Posterior cingulate gyrus (tissue), 11 donors: ENCODE results near the gene NTM.

Experiments
- DNase-seq, 10 donors: peaks; one replicate each; pipeline versions ENCODE4 v3.0.0 to v3.0.0-alpha.2; 2020 to 2021; ENCODE audit warnings: mixed read lengths in 3 of 10
- intact Hi-C: fragments of 100-400 bp; cut with DNase I; formaldehyde crosslinking; loops from one replicate; pipeline ENCODE4 v1.15.1; 2023

The NTM gene

DNA sequence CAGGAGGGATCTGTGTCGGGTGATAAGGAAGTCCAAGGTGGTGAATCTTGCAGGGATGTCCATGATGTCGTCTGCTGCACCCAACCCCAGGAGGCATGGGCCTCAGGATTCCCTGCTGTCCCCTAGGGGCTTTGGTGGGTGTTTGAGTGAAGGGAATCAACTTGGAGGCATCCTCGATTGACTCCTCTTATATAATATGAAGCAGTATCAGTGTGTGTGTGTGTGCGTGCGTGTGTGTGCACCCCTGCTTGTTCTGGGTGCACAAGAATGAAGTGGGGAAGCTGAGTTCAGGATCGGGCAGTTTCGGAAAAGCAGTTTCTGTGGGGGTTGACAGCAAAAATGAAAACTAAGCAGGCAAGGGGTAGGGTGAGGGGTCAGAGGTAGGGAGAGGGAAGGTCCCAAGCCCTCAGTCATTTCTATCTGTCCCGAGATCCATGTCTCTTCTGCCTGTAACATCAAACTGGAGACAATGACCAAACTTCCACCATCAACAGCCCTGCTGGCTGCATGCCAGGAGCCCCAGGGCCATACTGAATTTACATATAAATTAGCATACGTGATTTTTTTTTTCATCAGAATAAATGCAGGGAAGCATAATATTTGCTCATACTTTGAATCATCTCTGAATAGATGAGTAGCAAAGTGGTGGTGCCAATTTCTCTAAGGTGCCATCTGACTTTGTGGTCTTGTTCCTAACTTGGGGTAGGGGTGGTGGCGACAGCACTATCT is 2.0 kb downstream of the NTM start:
- no peak for DNase-seq
- intact Hi-C loops = loop anchor here (5.0 to 10.0 kb wide), 3 partner anchors 125 to 302 kb away; no protein-coding TSS in a partner anchor

- peak in 1 of 10 donors; percentile 83 for DNase-seq
- intact Hi-C loops = loop anchor here (5.0 to 10.0 kb wide), 3 partner anchors 124 to 302 kb away; no protein-coding TSS in a partner anchor
Measured at GRCh38 chr11:131373095-131373725, 2.8 kb downstream of the NTM start.

GRCh38 chr11:131373756-131374155 is 3.3 kb downstream of the NTM start:
- intact Hi-C loops = loop anchor here (5.0 to 10.0 kb wide), 3 partner anchors 124 to 301 kb away; no protein-coding TSS in a partner anchor
- DNase-seq = peak in 1 of 10 donors; percentile 73

DNA sequence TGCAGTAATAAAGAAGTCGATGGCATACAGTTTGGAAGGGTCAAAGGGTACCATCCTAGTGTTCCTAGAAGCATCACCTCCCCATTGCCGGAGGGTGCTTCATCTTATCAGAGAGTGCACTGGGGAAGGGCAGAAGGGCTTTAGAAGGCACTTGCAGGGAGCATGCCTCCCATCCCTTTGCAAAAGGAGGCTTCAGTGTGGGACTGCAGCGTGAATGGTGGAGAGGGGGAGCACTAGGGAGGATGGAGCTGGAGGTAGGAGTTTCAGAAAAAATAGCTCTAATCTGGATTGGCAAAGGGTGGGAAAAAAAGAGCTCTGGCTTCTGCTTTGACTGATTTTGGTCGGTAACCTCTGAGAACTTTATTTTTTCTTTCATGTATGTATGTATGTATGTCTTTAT is 5.0 kb downstream of the NTM start:
- intact Hi-C loops = loop anchor here (10.0 kb wide), 2 partner anchors 131 to 299 kb away; no protein-coding TSS in a partner anchor

GRCh38 chr11:131375915-131376314 is 5.5 kb downstream of the NTM start:
- intact Hi-C loops = loop anchor here (10.0 kb wide), 2 partner anchors 131 to 299 kb away; no protein-coding TSS in a partner anchor
- no peak for DNase-seq

More for the DNA sequence above, 5.0 kb downstream of the NTM start:
- DNase-seq = no peak

DNA sequence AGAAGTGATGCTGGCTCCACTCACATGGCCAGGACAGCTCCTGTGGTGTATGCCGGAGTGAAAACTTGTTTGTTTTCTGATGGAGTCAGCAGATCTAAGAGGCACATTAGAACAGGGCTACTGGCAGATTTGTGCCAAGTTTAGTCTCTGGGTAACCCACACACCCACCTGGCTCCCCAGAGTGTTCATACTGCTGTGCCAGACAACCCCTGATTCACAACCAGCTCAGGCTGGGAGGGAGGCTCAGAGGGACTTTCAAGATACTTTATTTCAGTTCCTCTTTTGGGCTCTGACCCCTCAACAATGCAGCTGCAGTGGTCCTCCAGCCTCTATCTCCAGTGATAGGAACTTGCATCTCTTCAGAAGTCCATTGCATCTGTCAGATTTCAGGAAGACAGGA is 8.5 kb downstream of the NTM start:
- intact Hi-C loops = loop anchor here (10.0 kb wide), 2 partner anchors 134 to 296 kb away; no protein-coding TSS in a partner anchor
- no peak for DNase-seq

GRCh38 chr11:131385763-131386390 is 15.5 kb downstream of the NTM start:
- DNase-seq = no peak
- intact Hi-C loops = no loop called here

DNA sequence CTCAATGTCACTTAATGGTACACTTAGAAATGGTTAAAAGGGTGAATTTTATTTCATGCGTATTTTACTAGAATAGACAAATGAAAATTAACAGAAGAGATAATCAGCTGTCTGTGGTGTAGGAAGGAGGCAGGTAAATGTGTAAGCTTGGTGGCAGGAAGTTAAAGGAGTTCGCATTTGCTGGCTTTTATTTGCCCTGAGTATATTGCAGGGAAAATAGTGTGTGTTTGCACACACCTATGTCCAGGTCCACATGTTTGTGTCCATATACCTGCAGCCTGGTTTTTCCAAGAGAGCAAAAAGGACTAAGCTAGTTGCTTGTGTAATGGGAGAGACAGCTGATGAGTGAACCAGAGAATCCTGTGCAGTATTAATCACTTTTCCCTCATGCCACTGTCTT is 16.0 kb downstream of the NTM start:
- no peak for DNase-seq
- intact Hi-C loops = no loop called here

DNA sequence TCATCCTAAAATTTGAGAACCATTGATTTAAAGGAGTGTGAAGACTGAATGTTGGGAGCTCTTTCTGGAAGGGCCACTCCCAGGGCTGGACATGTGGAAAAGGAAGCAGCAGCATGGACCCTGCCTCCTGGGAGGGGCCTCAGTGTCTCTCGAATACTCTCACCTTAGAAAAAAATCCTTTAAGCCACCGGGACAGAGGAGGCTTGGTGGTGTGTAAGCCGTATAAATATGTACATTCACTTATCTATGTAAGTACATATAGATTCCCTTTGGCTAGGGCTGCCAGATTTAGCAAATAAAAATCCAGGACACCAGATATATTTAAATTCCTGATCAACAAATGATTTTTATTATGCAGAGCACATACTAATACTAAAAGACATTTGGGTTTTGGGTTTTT is 17.6 kb downstream of the NTM start:
- intact Hi-C loops = no loop called here
- no peak for DNase-seq

DNA sequence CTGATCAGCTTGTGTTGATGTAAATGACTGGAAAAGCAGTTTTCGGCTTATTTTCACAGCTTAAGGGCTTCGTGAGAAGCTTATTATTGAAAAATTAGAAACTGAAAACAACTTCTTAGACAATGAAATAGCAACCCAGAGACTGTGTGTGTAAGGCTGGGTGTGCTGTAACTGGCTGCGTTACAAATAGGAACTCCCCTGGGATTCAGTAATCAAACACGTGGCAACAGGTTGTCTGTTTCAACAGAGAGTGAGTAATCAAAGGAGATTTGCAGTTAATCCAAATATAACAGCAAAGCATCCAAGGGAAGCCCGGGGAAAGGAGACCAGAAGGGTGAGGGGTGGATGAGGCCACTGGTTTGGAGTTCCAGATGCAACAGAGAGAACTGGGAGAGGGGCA is 19.2 kb downstream of the NTM start:
- intact Hi-C loops = no loop called here
- DNase-seq = no peak

GRCh38 chr11:131391176-131391575 is 20.8 kb downstream of the NTM start:
- DNase-seq = no peak

GRCh38 chr11:131392528-131393255 is 22.3 kb downstream of the NTM start:
- DNase-seq = peak in 1 of 10 donors; percentile 28
- intact Hi-C loops = no loop called here

More at GRCh38 chr11:131391176-131391575, 20.8 kb downstream of the NTM start:
- intact Hi-C loops = no loop called here

DNA sequence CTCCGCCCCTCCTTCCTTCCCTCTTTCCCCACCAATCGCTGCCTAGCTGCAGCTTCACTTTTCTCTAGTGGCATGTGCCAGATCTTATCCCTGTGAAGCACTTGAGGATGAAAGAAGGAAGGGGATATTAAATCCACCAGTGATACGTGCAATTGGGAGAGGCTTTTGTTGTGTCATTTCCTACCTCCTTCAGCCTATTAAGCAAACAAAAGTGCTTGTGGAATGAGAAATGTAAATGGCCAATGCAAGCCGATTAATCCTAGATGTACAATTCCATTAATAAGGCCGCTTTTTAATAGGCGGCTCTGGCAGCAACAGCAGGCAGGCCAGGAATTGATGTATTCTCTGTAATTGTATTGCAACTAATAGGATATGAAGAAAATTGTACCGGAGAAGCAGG is 23.3 kb downstream of the NTM start:
- intact Hi-C loops = no loop called here
- no peak for DNase-seq

DNA sequence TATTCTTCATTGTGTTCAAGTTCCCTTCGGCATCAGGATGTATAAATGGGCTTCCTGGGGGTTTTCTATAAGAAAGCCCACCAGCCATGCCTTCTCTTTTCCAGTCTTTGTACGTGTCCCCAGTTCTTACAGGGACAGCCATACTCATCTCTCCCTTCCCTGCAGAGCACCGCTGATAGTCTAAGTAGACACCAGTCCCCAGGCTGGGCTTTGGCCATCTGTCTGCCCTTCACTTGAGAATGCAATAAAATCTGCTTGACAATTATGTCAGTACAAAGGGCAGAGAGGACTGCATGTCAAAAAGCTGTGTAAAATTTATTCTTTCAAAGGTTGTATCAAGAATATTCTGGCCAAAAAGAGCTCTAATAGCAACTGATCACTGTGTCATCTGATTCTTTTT is 27.3 kb downstream of the NTM start:
- no peak for DNase-seq
- intact Hi-C loops = no loop called here

GRCh38 chr11:131402040-131402439 is 31.6 kb downstream of the NTM start:
- intact Hi-C loops = no loop called here
- no peak for DNase-seq

GRCh38 chr11:131404010-131404409 is 33.6 kb downstream of the NTM start:
- intact Hi-C loops = no loop called here
- no peak for DNase-seq

DNA sequence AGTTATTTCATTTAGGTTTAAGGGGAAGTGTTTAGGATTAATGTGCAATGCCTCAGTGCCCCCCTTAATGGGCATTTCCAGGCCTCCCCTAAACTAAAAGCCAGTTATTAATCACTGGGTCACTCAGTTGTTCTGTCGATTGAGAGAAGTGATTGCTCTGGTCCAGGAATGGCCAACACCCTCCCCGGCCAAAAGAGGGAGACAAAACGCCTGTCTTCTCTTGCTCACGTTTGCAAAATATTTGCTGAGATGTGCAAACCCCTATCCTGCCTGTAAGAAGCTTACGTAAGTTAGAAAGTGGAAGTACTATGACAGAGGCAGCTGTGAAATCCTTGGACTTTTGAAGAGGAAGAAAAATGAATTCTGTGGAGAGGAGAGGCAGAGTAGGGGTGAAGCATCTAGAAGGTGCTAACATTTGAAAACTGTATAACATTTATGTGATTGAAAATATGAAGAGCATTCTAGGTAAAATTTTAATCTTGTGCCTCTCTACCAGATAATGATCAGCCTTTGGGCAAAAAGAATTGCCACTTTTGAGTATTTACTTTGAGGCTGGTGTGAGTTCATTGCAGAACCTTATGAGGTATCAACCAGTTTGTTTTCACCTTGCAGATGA is 37.7 kb downstream of the NTM start:
- intact Hi-C loops = no loop called here
- DNase-seq = peak in 5 of 10 donors; percentile 28 to 85 (median 43)

GRCh38 chr11:131409345-131409744 is 38.9 kb downstream of the NTM start:
- DNase-seq = no peak
- intact Hi-C loops = no loop called here

DNA sequence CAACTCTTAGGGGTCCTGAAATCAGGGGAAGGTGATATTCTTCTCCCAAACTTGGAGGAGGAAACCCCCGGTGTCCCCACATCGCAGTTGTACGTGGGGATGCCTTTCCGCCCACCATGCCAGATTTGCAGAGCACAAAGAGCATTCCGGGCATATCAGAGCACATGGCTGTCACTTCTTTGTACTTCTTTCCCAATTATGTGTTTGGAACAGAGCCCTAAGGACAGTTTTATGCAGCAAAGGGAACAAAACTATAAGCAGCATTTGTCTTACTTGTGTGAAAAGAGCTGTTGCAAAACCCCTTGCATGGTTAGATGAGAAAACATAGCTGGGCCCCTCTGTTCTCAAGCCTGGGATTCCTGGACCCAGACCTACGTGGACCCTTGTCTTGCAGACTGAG is 41.2 kb downstream of the NTM start:
- no peak for DNase-seq
- intact Hi-C loops = no loop called here

DNA sequence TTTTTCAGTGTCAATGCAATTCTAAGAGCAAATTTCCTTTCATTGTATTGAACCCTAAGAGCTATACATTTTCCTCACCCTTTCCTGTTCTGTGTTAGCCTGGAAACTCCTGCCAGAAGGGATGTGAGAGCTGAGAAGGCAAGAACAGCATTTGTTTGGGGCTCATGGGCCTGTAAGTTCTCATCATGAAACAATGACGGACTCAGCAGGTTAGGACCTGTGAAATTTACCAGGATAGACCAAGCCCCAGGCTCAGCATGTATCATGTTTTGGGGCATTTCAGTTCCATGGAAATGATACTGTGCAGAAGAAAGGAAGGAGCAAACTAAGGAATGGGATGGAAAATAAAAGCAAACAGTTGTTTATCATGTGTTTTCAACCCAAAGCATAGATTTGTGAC is 41.6 kb downstream of the NTM start:
- no peak for DNase-seq
- intact Hi-C loops = no loop called here
